Left renal cortex interstitium (tissue), 4 donors: ENCODE data around the gene AXDND1. TPM values are rescaled to one million over a fixed set of nuclear protein-coding genes. Genes with fewer than 3 reads are reported as not detected.
"Not testable (repeated sequence)": the region's sequence is repeated elsewhere in the genome, so short reads cannot be mapped to it uniquely, and the experiment has no call there.

Experiments used
- DNase-seq, 4 donors: peaks; one replicate each; pipeline ENCODE4 v3.0.0-alpha.2; 2013; ENCODE audit warnings: low read depth in 4 of 4, low spot score in 2 of 4, missing footprints in 1 of 4
- polyA plus RNA-seq, 4 donors: library from polyadenylated mRNA; unstranded; fragments of 120-200 nt; gene quantifications; one replicate each; pipeline ENCODE4 v1.2.1, GENCODE V29; 2013; ENCODE audit not compliant: insufficient read length in 4 of 4

Gene AXDND1
- polyA plus RNA-seq, 4 donors, result 8.4 to 44.3 (median 18.2) TPM

- peak in 2 of 4 donors; percentile 15 to 34 for DNase-seq
These were observed 476 bp downstream of the AXDND1 start for GRCh38 chr1:179366093-179366800.

GRCh38 chr1:179369751-179370341, 4.1 kb downstream of the AXDND1 start:
- DNase-seq, result peak; percentile 24 to 56 (median 38)

- no peak for DNase-seq
These were observed 6.4 kb downstream of the AXDND1 start for GRCh38 chr1:179372160-179372559.

- no peak for DNase-seq
These were observed 10.5 kb downstream of the AXDND1 start for GRCh38 chr1:179376223-179376622.

- no peak for DNase-seq
These were observed 14.5 kb downstream of the AXDND1 start for GRCh38 chr1:179380299-179380698.

GRCh38 chr1:179384027-179384426, 18.3 kb downstream of the AXDND1 start:
- DNase-seq, result no peak

- DNase-seq, result no peak
These were observed 19.7 kb downstream of the AXDND1 start for GRCh38 chr1:179385510-179385909.

GRCh38 chr1:179393721-179394120, 27.9 kb downstream of the AXDND1 start:
- no peak for DNase-seq

- DNase-seq, result not testable (repeated sequence)
These were observed 33.6 kb downstream of the AXDND1 start for GRCh38 chr1:179399399-179399798.

GRCh38 chr1:179417760-179418159, 52.0 kb downstream of the AXDND1 start:
- DNase-seq, result not testable (repeated sequence)

GRCh38 chr1:179418706-179419105, 52.9 kb downstream of the AXDND1 start:
- DNase-seq, result not testable (repeated sequence)

GRCh38 chr1:179424610-179425009, 58.8 kb downstream of the AXDND1 start:
- DNase-seq, result no peak

GRCh38 chr1:179425186-179425585, 59.4 kb downstream of the AXDND1 start:
- DNase-seq, result no peak

GRCh38 chr1:179437171-179437570, 71.4 kb downstream of the AXDND1 start:
- no peak for DNase-seq

- not testable (repeated sequence) for DNase-seq
These were observed 73.9 kb downstream of the AXDND1 start for GRCh38 chr1:179439646-179440045.

- DNase-seq, result not testable (repeated sequence)
These were observed 74.5 kb downstream of the AXDND1 start for GRCh38 chr1:179440301-179440700.

- DNase-seq, result no peak
These were observed 75.2 kb downstream of the AXDND1 start for GRCh38 chr1:179440971-179441370.

GRCh38 chr1:179441501-179441900, 75.7 kb downstream of the AXDND1 start:
- DNase-seq, result peak in 1 of 4 donors; percentile 12

- DNase-seq, result not testable (repeated sequence)
These were observed 77.1 kb downstream of the AXDND1 start for GRCh38 chr1:179442846-179443245.

GRCh38 chr1:179445593-179445992, 79.8 kb downstream of the AXDND1 start:
- no peak for DNase-seq

- DNase-seq, result no peak
These were observed 81.7 kb downstream of the AXDND1 start for GRCh38 chr1:179447489-179447888.

- DNase-seq, result no peak
These were observed 82.8 kb downstream of the AXDND1 start for GRCh38 chr1:179448437-179449149.
